Right cardiac atrium (tissue), 5 donors: ENCODE results near the gene CAVIN1. TPM values are rescaled to one million over a fixed set of nuclear protein-coding genes. Genes with fewer than 3 reads are reported as not detected.

Experiments
- ATAC-seq, 2 donors: fragments of 200-7000 bp; cut with Tn5 transposase; one replicate each; pipeline versions ENCODE4 v1.8.0 to v1.9.1; 2020; ENCODE audit warnings: moderate library complexity in 2 of 2, mild to moderate bottlenecking in 1 of 2
- DNase-seq, 3 donors: peaks; one replicate each; pipeline ENCODE4 v3.0.0-alpha.2; 2020
- H3K27ac ChIP-seq: one replicate; pipeline ENCODE4 v1.5.1; 2013; ENCODE audit warnings: mild to moderate bottlenecking, low read length, control low read depth, moderate library complexity
- H3K27me3 ChIP-seq: one replicate; pipeline ENCODE4 v1.6.1; 2013; ENCODE audit not compliant: control insufficient read depth, insufficient read depth
- H3K4me1 ChIP-seq: one replicate; pipeline ENCODE4 v1.6.1; 2013; ENCODE audit warnings: low read length; ENCODE audit not compliant: control insufficient read depth, insufficient read depth
- H3K4me3 ChIP-seq: one replicate; pipeline ENCODE4 v1.5.1; 2013; ENCODE audit warnings: low read length, control low read depth
- H3K9me3 ChIP-seq: one replicate; pipeline ENCODE4 v1.6.1; 2013; ENCODE audit warnings: low read length; ENCODE audit not compliant: control insufficient read depth
- WGBS: extraction: QIAGEN DNeasy Blood & Tissue Kit; methylation state at CpG from one replicate; pipeline ENCODE4 v1.1.7; 2013; 5-methylcytosine and 5-hydroxymethylcytosine counted together
- intact Hi-C, 4 donors: fragments of 100-400 bp; cut with DNase I; formaldehyde crosslinking; loops; one replicate each; pipeline versions ENCODE4 v1.11.0 to v1.14.0; 2022 to 2023
- polyA plus RNA-seq: library from polyadenylated mRNA; stranded (reverse); fragments of 200-250 nt; gene quantifications from one replicate; pipeline ENCODE4 v1.2.3, GENCODE V29; 2013
- total RNA-seq, 4 donors: library from RNA; stranded (reverse); fragmentation: NEBNext Ultra II Directional; extraction: Animal tissue kit (Norgen Biotek cat#: 25700); gene quantifications; one replicate each; pipeline ENCODE4 v1.2.1, GENCODE V29; 2021
- donor health status: healthy with polysubstance abuse.
- donor health status: DM: no; HTN: yes; CAD: no.
- donor health status: DM: no; HTN: no; CAD: no.
- donor health status: DM: no; HTN: yes; CAD: no; lungs with severe emphysema.
- donor health status: DM: yes; HTN: yes; CAD: no.

The CAVIN1 gene
- total and polyA plus RNA-seq, 5 donors: 153 to 256 (median 189) TPM

DNA sequence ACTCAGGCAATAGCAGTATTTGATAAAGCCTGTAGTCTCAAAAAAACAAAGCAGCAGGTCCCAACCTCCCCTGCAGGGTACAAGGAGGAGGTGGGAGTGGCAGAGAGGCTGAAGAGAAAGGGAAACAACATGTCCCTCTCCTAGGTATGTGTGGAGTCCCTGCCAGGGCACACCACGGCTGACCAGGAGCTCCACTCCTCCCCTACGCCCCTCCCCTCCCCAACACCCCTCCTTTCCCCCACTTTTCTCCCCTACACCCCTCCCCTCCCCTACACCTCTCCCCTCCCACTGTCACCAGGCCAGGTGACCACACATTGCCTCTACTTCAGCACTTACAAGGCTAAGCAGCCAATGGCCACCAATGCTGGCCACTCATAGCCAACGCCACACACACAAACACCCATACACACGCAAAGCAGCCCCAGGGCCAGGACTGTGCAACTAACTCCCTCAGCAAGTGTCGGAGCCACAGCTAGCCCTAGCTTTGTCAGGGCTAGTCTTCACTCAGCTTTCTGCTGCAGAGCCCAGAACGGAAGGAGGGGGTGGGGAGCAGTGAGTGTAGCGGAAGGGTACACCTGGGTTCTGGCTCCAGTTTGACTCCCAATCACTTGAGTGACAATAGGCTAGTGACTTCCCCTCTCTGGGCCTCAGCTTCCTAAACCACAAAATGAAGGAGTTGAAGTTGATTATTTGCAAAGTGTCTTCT is 8.2 kb downstream of the CAVIN1 start:
- intact Hi-C loops: no loop called here
- H3K4me1 ChIP-seq: peaks cover 32% of the 10 kb centered on the region
- peak overlapping the region; percentile 40 for H3K27ac ChIP-seq

DNA sequence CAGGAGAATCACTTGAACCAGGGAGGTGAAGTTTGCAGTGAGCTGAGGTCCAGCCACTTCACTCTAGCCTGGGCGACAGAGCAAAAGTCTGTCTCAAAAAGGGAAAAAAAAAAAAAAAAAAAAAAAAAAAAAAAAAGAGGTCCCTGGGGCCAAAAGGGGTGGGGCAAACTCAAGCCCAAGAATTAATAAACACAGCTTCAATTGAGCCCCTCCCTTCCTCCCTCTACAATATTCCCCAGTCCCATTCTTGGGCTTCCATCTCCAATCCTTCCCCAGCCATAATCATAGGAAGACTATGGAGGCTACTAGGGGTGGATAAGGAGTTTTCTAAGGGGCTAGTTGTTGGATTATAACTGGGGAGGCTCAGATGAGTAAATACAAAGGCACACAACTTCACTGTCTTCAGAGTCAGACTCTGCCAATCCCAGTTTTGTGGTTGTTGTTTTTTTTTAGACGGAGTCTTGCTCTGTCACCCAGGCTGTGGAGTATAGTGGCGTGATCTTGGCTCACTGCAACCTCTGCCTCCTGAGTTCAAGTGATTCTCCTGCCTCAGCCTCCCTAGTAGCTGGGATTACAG is 9.5 kb downstream of the CAVIN1 start:
- H3K4me3 ChIP-seq: no peak overlapping the region

More for the DNA sequence above, 8.2 kb downstream of the CAVIN1 start:
- WGBS: 54% methylated on average over 7 of the region's 7 CpGs
- no peak overlapping the region for H3K4me3 ChIP-seq
- H3K9me3 ChIP-seq: no peaks in the 10 kb centered on the region
- no peaks in the 10 kb centered on the region for H3K27me3 ChIP-seq
- ATAC-seq: no peak
- no peak for DNase-seq

GRCh38 chr17:42411905-42412679 is 11.0 kb downstream of the CAVIN1 start:
- H3K4me3 ChIP-seq: no peak overlapping the region
- DNase-seq (no peak), ATAC-seq (no peak)
- peaks cover 38% of the 10 kb centered on the region for H3K4me1 ChIP-seq
- H3K27me3 ChIP-seq: no peaks in the 10 kb centered on the region
- H3K9me3 ChIP-seq: no peaks in the 10 kb centered on the region
- H3K27ac ChIP-seq: peak overlapping the region; percentile 54
- intact Hi-C loops: no loop called here
- WGBS: 61% methylated on average over 11 of the region's 11 CpGs

More for the DNA sequence above, 9.5 kb downstream of the CAVIN1 start:
- intact Hi-C loops: no loop called here
- Histone ChIP-seq H3K27ac (peak overlapping the region; percentile 75), H3K4me1 (peaks cover 39% of the 10 kb centered on the region), H3K27me3 (no peaks in the 10 kb centered on the region), H3K9me3 (no peaks in the 10 kb centered on the region)
- DNase-seq (no peak), ATAC-seq (no peak)
- WGBS: 57% methylated on average over 3 of the region's 3 CpGs

DNA sequence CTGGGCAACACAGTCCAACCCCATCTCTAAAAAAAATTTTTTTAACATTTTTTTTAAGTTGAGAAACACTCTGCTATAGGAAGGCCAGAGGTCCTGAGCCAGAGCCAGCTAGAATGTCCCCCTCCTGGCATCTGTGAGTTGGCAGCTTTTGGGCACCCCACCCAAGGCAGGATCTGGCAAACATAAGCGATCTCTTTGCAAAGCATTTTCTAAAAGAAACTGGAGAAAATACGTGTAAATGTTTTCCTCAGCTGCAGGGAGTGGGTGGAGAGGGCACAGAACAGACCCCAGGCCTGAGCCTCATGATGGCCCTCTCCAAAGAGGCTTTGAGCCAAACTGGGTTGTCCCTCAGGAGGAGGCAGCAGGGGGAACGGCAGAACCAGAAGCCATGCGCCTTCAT is 11.7 kb downstream of the CAVIN1 start:
- ATAC-seq: no peak
- H3K4me1 ChIP-seq: peaks cover 40% of the 10 kb centered on the region
- H3K27me3 ChIP-seq: no peaks in the 10 kb centered on the region
- DNase-seq: no peak
- WGBS: 23% methylated on average over 4 of the region's 4 CpGs
- peak overlapping the region; percentile 54 for H3K27ac ChIP-seq
- H3K9me3 ChIP-seq: no peaks in the 10 kb centered on the region
- no peak overlapping the region for H3K4me3 ChIP-seq
- intact Hi-C loops: no loop called here

GRCh38 chr17:42410319-42410685 is 12.8 kb downstream of the CAVIN1 start:
- Histone ChIP-seq H3K27ac (peak overlapping the region; percentile 99), H3K9me3 (no peaks in the 10 kb centered on the region), H3K27me3 (no peaks in the 10 kb centered on the region), H3K4me3 (no peak overlapping the region), H3K4me1 (peaks cover 39% of the 10 kb centered on the region)
- DNase-seq (no peak), ATAC-seq (no peak)
- intact Hi-C loops: no loop called here
- 30% methylated on average over 5 of the region's 5 CpGs for WGBS

DNA sequence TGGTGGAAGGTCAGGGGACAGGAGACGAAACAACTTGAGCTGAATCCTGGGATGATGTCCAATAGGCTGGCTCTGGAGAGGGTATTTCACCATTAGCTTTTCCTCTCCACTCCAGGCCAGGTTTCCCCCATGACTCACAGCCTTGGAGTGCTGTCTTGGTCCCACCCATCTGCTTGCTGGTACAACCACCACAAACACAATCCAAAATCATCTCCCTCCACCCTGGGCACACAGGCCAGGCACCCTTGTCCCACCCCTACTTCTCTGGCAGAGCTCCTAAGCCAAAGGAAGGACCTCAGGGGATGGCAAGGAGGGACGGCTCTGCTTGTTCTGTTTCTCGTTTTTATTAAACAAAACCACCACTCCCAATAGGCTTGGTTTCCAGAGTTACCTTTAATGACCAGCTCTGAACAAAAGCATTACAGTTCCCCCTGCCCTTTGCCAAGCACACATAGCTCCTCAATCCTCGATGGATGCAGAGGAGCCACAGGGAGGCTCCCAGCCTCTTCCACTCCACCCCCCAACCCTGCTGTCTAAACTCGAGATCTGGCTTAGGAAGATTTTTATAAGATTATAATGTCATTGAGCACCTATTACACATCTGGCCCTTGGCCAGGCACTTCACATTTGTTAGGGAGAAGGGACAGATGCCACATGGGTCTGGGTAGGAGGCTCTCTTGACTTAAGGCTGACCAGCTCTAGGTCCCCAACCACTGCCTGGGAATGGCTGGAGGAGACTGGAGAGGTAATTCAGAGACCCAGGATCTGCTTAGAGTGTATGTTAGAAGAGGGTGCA is 13.3 kb downstream of the CAVIN1 start:
- Histone ChIP-seq H3K27me3 (no peaks in the 10 kb centered on the region), H3K4me3 (no peak overlapping the region), H3K27ac (peak overlapping the region; percentile 99), H3K9me3 (no peaks in the 10 kb centered on the region), H3K4me1 (peaks cover 34% of the 10 kb centered on the region)
- peak; percentile 67 to 69 for ATAC-seq
- DNase-seq: peak; percentile 82 to 88 (median 86)
- WGBS: 12% methylated on average over 5 of the region's 5 CpGs
- intact Hi-C loops: loop anchor here in 1 of 4 donors (5.0 kb wide), 1 partner anchor 87 kb away; no protein-coding TSS in a partner anchor

GRCh38 chr17:42408061-42408460 is 15.0 kb downstream of the CAVIN1 start:
- no peak overlapping the region for H3K4me3 ChIP-seq
- H3K4me1 ChIP-seq: peaks cover 29% of the 10 kb centered on the region
- peak overlapping the region; percentile 63 for H3K27ac ChIP-seq
- ATAC-seq (peak; percentile 42 to 49), DNase-seq (peak in 2 of 3 donors; percentile 77 to 83)
- H3K9me3 ChIP-seq: no peaks in the 10 kb centered on the region
- intact Hi-C loops: loop anchor here in 1 of 4 donors (5.0 kb wide), 1 partner anchor 86 kb away; no protein-coding TSS in a partner anchor
- H3K27me3 ChIP-seq: no peaks in the 10 kb centered on the region
- WGBS: 50% methylated on average over 2 of the region's 2 CpGs

GRCh38 chr17:42407289-42407836 is 15.7 kb downstream of the CAVIN1 start:
- ATAC-seq (peak; percentile 79 to 82), DNase-seq (peak; percentile 85 to 94 (median 91))
- WGBS: 3% methylated on average over 2 of the region's 2 CpGs
- no peaks in the 10 kb centered on the region for H3K9me3 ChIP-seq
- H3K4me1 ChIP-seq: peaks cover 28% of the 10 kb centered on the region
- intact Hi-C loops: loop anchor here in 3 of 4 donors (2.0 to 5.0 kb wide), 2 partner anchors 85 kb away; no protein-coding TSS in a partner anchor
- no peaks in the 10 kb centered on the region for H3K27me3 ChIP-seq
- no peak overlapping the region for H3K4me3 ChIP-seq
- H3K27ac ChIP-seq: peak overlapping the region; percentile 92

DNA sequence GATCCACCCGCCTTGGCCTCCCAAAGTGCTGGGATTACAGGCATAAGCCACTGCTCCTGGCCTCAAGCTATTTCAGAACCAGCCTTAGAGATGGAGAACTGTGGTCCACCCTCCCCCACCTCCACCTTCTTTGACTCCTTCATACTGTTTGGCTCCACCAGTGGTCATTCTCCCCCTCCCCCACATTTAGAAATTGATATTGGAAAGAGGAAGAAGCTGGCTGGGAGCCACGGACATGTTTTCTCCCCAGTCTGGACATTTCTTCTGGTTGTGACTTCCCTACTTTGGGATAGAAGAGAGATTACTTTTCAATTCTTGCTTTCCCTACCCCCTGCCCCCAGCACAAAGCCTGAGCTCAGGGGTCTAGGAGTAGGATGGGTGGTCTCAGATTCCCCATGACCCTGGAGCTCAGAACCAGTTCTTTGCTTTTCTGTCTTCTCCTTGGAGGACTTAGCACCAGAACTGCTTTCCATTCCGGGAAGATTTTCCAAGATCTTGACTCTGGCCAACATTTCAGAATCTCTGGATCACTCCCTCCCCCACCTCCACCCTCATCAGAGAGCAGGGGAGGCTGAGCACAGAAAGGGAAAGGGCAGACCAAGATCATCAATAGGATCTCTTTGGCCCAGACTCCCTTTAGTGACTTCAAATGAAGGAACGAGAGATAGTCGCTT is 16.3 kb downstream of the CAVIN1 start:
- 29% methylated on average over 5 of the region's 5 CpGs for WGBS
- no peaks in the 10 kb centered on the region for H3K27me3 ChIP-seq
- peaks cover 24% of the 10 kb centered on the region for H3K4me1 ChIP-seq
- intact Hi-C loops: loop anchor here in 3 of 4 donors (2.0 to 5.0 kb wide), 2 partner anchors 84 kb away; no protein-coding TSS in a partner anchor
- peak overlapping the region; percentile 92 for H3K27ac ChIP-seq
- ATAC-seq (no peak), DNase-seq (peak in 2 of 3 donors; percentile 31 to 72)
- H3K9me3 ChIP-seq: no peaks in the 10 kb centered on the region
- H3K4me3 ChIP-seq: no peak overlapping the region
